Measurements from ENCODE around the gene RSL1D1. TPM values are rescaled to one million over a fixed set of nuclear protein-coding genes. Genes with fewer than 3 reads are reported as not detected.

The RSL1D1 gene
- total RNA-seq (2014; rRNA removed; shearing (Covaris generic)): 391 and 624 TPM in 2 replicates

GRCh38 chr16:11851294-11852091 is at the start of gene RSL1D1:
TSS of gene RSL1D1 (minus strand) at chr16:11851542. CDS start at chr16:11851512, 30 bp downstream.
- DNase-seq (ENCODE audit: low spot score): peak; percentile 92
- in situ Hi-C loops (cut with HindIII; ENCODE audit: low sequenced_read_pairs): no loop called here

- no peak for DNase-seq (ENCODE audit: low spot score)
- in situ Hi-C loops (cut with HindIII; ENCODE audit: low sequenced_read_pairs): no loop called here
Measured at GRCh38 chr16:11901091-11901490, 49.7 kb upstream of the RSL1D1 start.

GRCh38 chr16:11896486-11897176 is 45.3 kb upstream of the RSL1D1 start:
- DNase-seq (ENCODE audit: low spot score): no peak
- in situ Hi-C loops (cut with HindIII; ENCODE audit: low sequenced_read_pairs): no loop called here

GRCh38 chr16:11893571-11893970 is 42.2 kb upstream of the RSL1D1 start:
- in situ Hi-C loops (cut with HindIII; ENCODE audit: low sequenced_read_pairs): no loop called here
- DNase-seq (ENCODE audit: low spot score): no peak

- in situ Hi-C loops (cut with HindIII; ENCODE audit: low sequenced_read_pairs): no loop called here
- no peak for DNase-seq (ENCODE audit: low spot score)
Measured at GRCh38 chr16:11892761-11893160, 41.4 kb upstream of the RSL1D1 start.

GRCh38 chr16:11890231-11890965 is 39.1 kb upstream of the RSL1D1 start:
- in situ Hi-C loops (cut with HindIII; ENCODE audit: low sequenced_read_pairs): no loop called here
- no peak for DNase-seq (ENCODE audit: low spot score)

- no peak for DNase-seq (ENCODE audit: low spot score)
- in situ Hi-C loops (cut with HindIII; ENCODE audit: low sequenced_read_pairs): no loop called here
Measured at GRCh38 chr16:11886881-11887280, 35.5 kb upstream of the RSL1D1 start.

GRCh38 chr16:11884035-11884434 is 32.7 kb upstream of the RSL1D1 start:
- in situ Hi-C loops (cut with HindIII; ENCODE audit: low sequenced_read_pairs): no loop called here

GRCh38 chr16:11880007-11880406 is 28.7 kb upstream of the RSL1D1 start:
- in situ Hi-C loops (cut with HindIII; ENCODE audit: low sequenced_read_pairs): no loop called here
- no peak for DNase-seq (ENCODE audit: low spot score)

More at GRCh38 chr16:11884035-11884434, 32.7 kb upstream of the RSL1D1 start:
- DNase-seq (ENCODE audit: low spot score): no peak

- no peak for DNase-seq (ENCODE audit: low spot score)
- in situ Hi-C loops (cut with HindIII; ENCODE audit: low sequenced_read_pairs): no loop called here
Measured at GRCh38 chr16:11877374-11877773, 26.0 kb upstream of the RSL1D1 start.

- DNase-seq (ENCODE audit: low spot score): no peak
- in situ Hi-C loops (cut with HindIII; ENCODE audit: low sequenced_read_pairs): no loop called here
Measured at GRCh38 chr16:11876306-11876705, 25.0 kb upstream of the RSL1D1 start.

- DNase-seq (ENCODE audit: low spot score): no peak
- in situ Hi-C loops (cut with HindIII; ENCODE audit: low sequenced_read_pairs): no loop called here
Measured at GRCh38 chr16:11875721-11876120, 24.4 kb upstream of the RSL1D1 start.

- in situ Hi-C loops (cut with HindIII; ENCODE audit: low sequenced_read_pairs): no loop called here
Measured at GRCh38 chr16:11871193-11871592, 19.9 kb upstream of the RSL1D1 start.

GRCh38 chr16:11870399-11870798 is 19.1 kb upstream of the RSL1D1 start:
- in situ Hi-C loops (cut with HindIII; ENCODE audit: low sequenced_read_pairs): no loop called here
- DNase-seq (ENCODE audit: low spot score): no peak

More at GRCh38 chr16:11871193-11871592, 19.9 kb upstream of the RSL1D1 start:
- peak; percentile 25 for DNase-seq (ENCODE audit: low spot score)

- no peak for DNase-seq (ENCODE audit: low spot score)
- in situ Hi-C loops (cut with HindIII; ENCODE audit: low sequenced_read_pairs): no loop called here
Measured at GRCh38 chr16:11869353-11870228, 18.2 kb upstream of the RSL1D1 start.

GRCh38 chr16:11868412-11868980 is 17.2 kb upstream of the RSL1D1 start:
- in situ Hi-C loops (cut with HindIII; ENCODE audit: low sequenced_read_pairs): no loop called here
- DNase-seq (ENCODE audit: low spot score): no peak

- in situ Hi-C loops (cut with HindIII; ENCODE audit: low sequenced_read_pairs): no loop called here
- DNase-seq (ENCODE audit: low spot score): no peak
Measured at GRCh38 chr16:11862489-11862888, 11.1 kb upstream of the RSL1D1 start.

- no peak for DNase-seq (ENCODE audit: low spot score)
- in situ Hi-C loops (cut with HindIII; ENCODE audit: low sequenced_read_pairs): no loop called here
Measured at GRCh38 chr16:11857161-11857560, 5.8 kb upstream of the RSL1D1 start.

Measured in G401 (cell line).